ENCODE data around the gene FRMD1.

FRMD1 gene

GRCh38 chr6:168049706-168050224 lies 29.2 kb downstream of the FRMD1 start:
- Mint-ChIP-seq H3K9me3 (no peaks in the 10 kb centered on the region), H3K27ac (no peak overlapping the region), H3K36me3 (ENCODE audit: insufficient read depth) (peaks cover 5% of the 10 kb centered on the region), H3K4me1 (ENCODE audit: low read depth in 2 of 2) (no peaks in the 10 kb centered on the region), H3K4me3 (no peak overlapping the region), H3K27me3 (no peaks in the 10 kb centered on the region)
- ATAC-seq (replicated peaks) (no peak), DNase-seq (no peak)

- Mint-ChIP-seq H3K9me3 (no peaks in the 10 kb centered on the region), H3K27ac (no peak overlapping the region), H3K36me3 (ENCODE audit: insufficient read depth) (peaks cover 7% of the 10 kb centered on the region), H3K27me3 (no peaks in the 10 kb centered on the region), H3K4me1 (ENCODE audit: low read depth in 2 of 2) (no peaks in the 10 kb centered on the region), H3K4me3 (no peak overlapping the region)
- no peak for ATAC-seq (replicated peaks)
- DNase-seq, result no peak
These were observed 29.7 kb downstream of the FRMD1 start for GRCh38 chr6:168049277-168049676.

- Mint-ChIP-seq H3K4me3 (no peak overlapping the region), H3K4me1 (ENCODE audit: low read depth in 2 of 2) (no peaks in the 10 kb centered on the region), H3K9me3 (no peaks in the 10 kb centered on the region), H3K36me3 (ENCODE audit: insufficient read depth) (peaks cover 7% of the 10 kb centered on the region), H3K27ac (no peak overlapping the region), H3K27me3 (no peaks in the 10 kb centered on the region)
- no peak for DNase-seq
- ATAC-seq (replicated peaks), result no peak
These were observed 30.3 kb downstream of the FRMD1 start for GRCh38 chr6:168048724-168049025.

GRCh38 chr6:168047841-168048723 lies 30.9 kb downstream of the FRMD1 start:
- Mint-ChIP-seq H3K27me3 (no peaks in the 10 kb centered on the region), H3K27ac (no peak overlapping the region), H3K9me3 (no peaks in the 10 kb centered on the region), H3K4me1 (ENCODE audit: low read depth in 2 of 2) (no peaks in the 10 kb centered on the region), H3K4me3 (no peak overlapping the region), H3K36me3 (ENCODE audit: insufficient read depth) (peaks cover 7% of the 10 kb centered on the region)
- ATAC-seq (replicated peaks), result no peak
- DNase-seq, result no peak

GRCh38 chr6:168046696-168047095 lies 32.3 kb downstream of the FRMD1 start:
- no peaks in the 10 kb centered on the region for H3K4me1 Mint-ChIP-seq (ENCODE audit: low read depth in 2 of 2)
- H3K4me3 Mint-ChIP-seq, result no peak overlapping the region
- H3K27me3 Mint-ChIP-seq, result no peaks in the 10 kb centered on the region
- peaks cover 7% of the 10 kb centered on the region for H3K36me3 Mint-ChIP-seq (ENCODE audit: insufficient read depth)
- ATAC-seq (replicated peaks) (no peak), DNase-seq (no peak)
- H3K27ac Mint-ChIP-seq, result no peak overlapping the region
- H3K9me3 Mint-ChIP-seq, result no peaks in the 10 kb centered on the region

GRCh38 chr6:168045706-168046620 lies 33.0 kb downstream of the FRMD1 start:
- no peak for DNase-seq
- H3K36me3 Mint-ChIP-seq (ENCODE audit: insufficient read depth), result peaks cover 3% of the 10 kb centered on the region
- H3K9me3 Mint-ChIP-seq, result no peaks in the 10 kb centered on the region
- no peak overlapping the region for H3K27ac Mint-ChIP-seq
- ATAC-seq (replicated peaks), result no peak
- no peaks in the 10 kb centered on the region for H3K4me1 Mint-ChIP-seq (ENCODE audit: low read depth in 2 of 2)
- H3K4me3 Mint-ChIP-seq, result no peak overlapping the region
- no peaks in the 10 kb centered on the region for H3K27me3 Mint-ChIP-seq

GRCh38 chr6:168045141-168045691 lies 33.8 kb downstream of the FRMD1 start:
- no peak for ATAC-seq (replicated peaks)

GRCh38 chr6:168044521-168045130 lies 34.4 kb downstream of the FRMD1 start:
- Mint-ChIP-seq H3K27me3 (no peaks in the 10 kb centered on the region), H3K36me3 (ENCODE audit: insufficient read depth) (peaks cover 3% of the 10 kb centered on the region), H3K9me3 (peaks cover 0 to 3% of the 10 kb centered on the region in 2 donors), H3K4me1 (ENCODE audit: low read depth in 2 of 2) (no peaks in the 10 kb centered on the region), H3K4me3 (no peak overlapping the region), H3K27ac (no peak overlapping the region)
- no peak for ATAC-seq (replicated peaks)
- DNase-seq, result no peak

More at GRCh38 chr6:168045141-168045691, 33.8 kb downstream of the FRMD1 start:
- H3K36me3 Mint-ChIP-seq (ENCODE audit: insufficient read depth), result peaks cover 3% of the 10 kb centered on the region
- no peak for DNase-seq
- H3K4me1 Mint-ChIP-seq (ENCODE audit: low read depth in 2 of 2), result no peaks in the 10 kb centered on the region
- no peak overlapping the region for H3K4me3 Mint-ChIP-seq
- H3K9me3 Mint-ChIP-seq, result peaks cover 0 to 3% of the 10 kb centered on the region in 2 donors
- H3K27me3 Mint-ChIP-seq, result no peaks in the 10 kb centered on the region
- H3K27ac Mint-ChIP-seq, result no peak overlapping the region

- H3K27ac Mint-ChIP-seq, result no peak overlapping the region
- peaks cover 3% of the 10 kb centered on the region for H3K36me3 Mint-ChIP-seq (ENCODE audit: insufficient read depth)
- no peaks in the 10 kb centered on the region for H3K4me1 Mint-ChIP-seq (ENCODE audit: low read depth in 2 of 2)
- H3K9me3 Mint-ChIP-seq, result peaks cover 0 to 3% of the 10 kb centered on the region in 2 donors
- H3K4me3 Mint-ChIP-seq, result no peak overlapping the region
- DNase-seq (no peak), ATAC-seq (replicated peaks) (no peak)
- H3K27me3 Mint-ChIP-seq, result no peaks in the 10 kb centered on the region
These were observed 35.1 kb downstream of the FRMD1 start for GRCh38 chr6:168043848-168044415.

GRCh38 chr6:168043193-168043847 lies 35.7 kb downstream of the FRMD1 start:
- Mint-ChIP-seq H3K9me3 (peaks cover 0 to 3% of the 10 kb centered on the region in 2 donors), H3K4me1 (ENCODE audit: low read depth in 2 of 2) (no peaks in the 10 kb centered on the region), H3K27me3 (peaks cover 4% of the 10 kb centered on the region in 2 donors), H3K36me3 (ENCODE audit: insufficient read depth) (peaks cover 3% of the 10 kb centered on the region), H3K4me3 (no peak overlapping the region), H3K27ac (no peak overlapping the region)
- DNase-seq (no peak), ATAC-seq (replicated peaks) (no peak)

- Mint-ChIP-seq H3K36me3 (ENCODE audit: insufficient read depth) (peaks cover 3% of the 10 kb centered on the region), H3K4me3 (no peak overlapping the region), H3K27ac (no peak overlapping the region), H3K27me3 (peaks cover 6 to 11% of the 10 kb centered on the region in 2 donors), H3K9me3 (peaks cover 0 to 3% of the 10 kb centered on the region in 2 donors), H3K4me1 (ENCODE audit: low read depth in 2 of 2) (no peaks in the 10 kb centered on the region)
- DNase-seq (no peak), ATAC-seq (replicated peaks) (no peak)
These were observed 36.4 kb downstream of the FRMD1 start for GRCh38 chr6:168042426-168043192.

- peaks cover 0 to 3% of the 10 kb centered on the region in 2 donors for H3K9me3 Mint-ChIP-seq
- DNase-seq (no peak), ATAC-seq (replicated peaks) (no peak)
- no peak overlapping the region for H3K27ac Mint-ChIP-seq
- H3K27me3 Mint-ChIP-seq, result peaks cover 6 to 18% of the 10 kb centered on the region in 2 donors
- peaks cover 3% of the 10 kb centered on the region for H3K36me3 Mint-ChIP-seq (ENCODE audit: insufficient read depth)
- H3K4me3 Mint-ChIP-seq, result no peak overlapping the region
- no peaks in the 10 kb centered on the region for H3K4me1 Mint-ChIP-seq (ENCODE audit: low read depth in 2 of 2)
These were observed 37.1 kb downstream of the FRMD1 start for GRCh38 chr6:168041928-168042327.
